ENCODE data around the gene MED28.

DNA sequence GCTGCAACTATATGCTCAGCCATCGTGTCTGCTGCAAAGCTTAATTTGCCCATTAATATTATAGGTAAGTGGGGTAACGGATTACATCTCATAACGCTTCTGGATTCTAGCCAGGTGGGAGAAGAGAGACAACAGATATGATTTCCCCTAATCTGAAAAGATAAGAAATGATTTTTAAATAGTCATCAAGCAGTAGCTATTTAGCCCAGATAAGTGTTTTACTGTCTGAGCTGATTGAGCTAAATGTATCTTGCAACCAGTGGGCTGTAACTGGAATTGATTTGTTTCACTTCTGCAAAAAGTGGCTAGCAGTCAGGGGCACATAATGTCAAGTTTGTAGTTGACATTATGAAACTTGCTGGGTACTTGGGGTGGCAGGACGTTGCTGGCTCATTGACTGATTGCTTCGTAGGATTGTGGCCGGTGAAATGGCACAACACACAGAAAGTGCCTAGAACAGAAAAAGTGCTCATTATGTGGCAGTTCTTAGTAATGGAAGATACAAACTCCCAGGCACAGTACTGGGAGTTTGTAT, 18.9 kb upstream of the MED28 start:
- TF ChIP-seq, protein P1, sequence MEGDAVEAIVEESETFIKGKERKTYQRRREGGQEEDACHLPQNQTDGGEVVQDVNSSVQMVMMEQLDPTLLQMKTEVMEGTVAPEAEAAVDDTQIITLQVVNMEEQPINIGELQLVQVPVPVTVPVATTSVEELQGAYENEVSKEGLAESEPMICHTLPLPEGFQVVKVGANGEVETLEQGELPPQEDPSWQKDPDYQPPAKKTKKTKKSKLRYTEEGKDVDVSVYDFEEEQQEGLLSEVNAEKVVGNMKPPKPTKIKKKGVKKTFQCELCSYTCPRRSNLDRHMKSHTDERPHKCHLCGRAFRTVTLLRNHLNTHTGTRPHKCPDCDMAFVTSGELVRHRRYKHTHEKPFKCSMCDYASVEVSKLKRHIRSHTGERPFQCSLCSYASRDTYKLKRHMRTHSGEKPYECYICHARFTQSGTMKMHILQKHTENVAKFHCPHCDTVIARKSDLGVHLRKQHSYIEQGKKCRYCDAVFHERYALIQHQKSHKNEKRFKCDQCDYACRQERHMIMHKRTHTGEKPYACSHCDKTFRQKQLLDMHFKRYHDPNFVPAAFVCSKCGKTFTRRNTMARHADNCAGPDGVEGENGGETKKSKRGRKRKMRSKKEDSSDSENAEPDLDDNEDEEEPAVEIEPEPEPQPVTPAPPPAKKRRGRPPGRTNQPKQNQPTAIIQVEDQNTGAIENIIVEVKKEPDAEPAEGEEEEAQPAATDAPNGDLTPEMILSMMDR (IDR thresholded peaks at IDR 0.05), result no peak
- TF ChIP-seq POLR2A (IDR thresholded peaks at IDR 0.05), result no peak
